HTERT RPE-1 (cell line): ENCODE results near the gene CD274.
"Not testable (repeated sequence)": the region's sequence is repeated elsewhere in the genome, so short reads cannot be mapped to it uniquely, and the experiment has no call there.

ENCODE experiments used
- in situ Hi-C: fragments of 300-500 bp; cut with MboI; formaldehyde crosslinking; loops from 4 replicates; pipeline ENCODE4 v1.14.3; 2020; ENCODE audit warnings: low sequenced_read_pairs

Gene CD274

DNA sequence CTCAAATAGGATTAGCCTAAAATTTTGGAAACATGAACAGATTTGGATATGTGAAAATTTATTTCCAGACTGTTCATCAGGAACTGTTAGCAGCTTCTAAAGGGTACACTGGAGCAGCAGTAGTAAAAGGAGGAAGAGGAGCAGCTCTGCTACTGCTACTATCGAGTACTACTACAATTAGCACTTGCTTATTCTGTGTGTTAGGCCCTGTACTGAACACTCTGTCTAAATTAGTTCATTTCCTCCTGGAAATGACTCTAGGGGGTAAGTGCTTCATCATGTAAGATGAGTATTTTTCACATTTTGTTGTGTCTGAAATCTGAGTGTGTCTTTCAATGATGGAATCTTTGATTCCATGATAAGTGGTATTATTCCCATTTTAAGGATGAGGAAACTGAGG, 9.8 kb downstream of the CD274 start:
- in situ Hi-C loops: no loop called here

DNA sequence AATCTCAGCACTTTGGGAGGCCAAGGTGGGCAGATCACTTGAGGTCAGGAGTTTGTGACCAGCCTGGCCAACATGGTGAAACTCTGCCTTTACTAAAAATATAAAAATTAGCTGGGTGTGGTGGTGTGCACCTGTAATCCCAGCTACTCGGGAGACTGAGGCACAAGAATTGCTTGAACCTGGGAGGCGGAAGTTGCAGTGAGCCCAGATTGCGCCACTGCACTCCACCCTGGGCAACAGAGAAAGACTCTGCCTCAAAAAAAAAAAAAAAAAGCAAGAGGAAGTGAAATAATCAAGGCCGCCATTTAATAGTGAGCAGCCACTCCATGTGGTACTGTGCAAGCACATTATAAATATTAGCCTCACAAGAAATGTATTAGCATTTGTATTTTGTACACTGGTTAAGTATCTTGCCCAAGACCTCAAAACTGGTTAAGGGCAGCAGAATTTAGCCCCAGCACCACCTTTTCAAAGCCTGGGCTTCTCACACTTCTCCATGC, 14.5 kb downstream of the CD274 start:
- in situ Hi-C loops: not testable (repeated sequence)

DNA sequence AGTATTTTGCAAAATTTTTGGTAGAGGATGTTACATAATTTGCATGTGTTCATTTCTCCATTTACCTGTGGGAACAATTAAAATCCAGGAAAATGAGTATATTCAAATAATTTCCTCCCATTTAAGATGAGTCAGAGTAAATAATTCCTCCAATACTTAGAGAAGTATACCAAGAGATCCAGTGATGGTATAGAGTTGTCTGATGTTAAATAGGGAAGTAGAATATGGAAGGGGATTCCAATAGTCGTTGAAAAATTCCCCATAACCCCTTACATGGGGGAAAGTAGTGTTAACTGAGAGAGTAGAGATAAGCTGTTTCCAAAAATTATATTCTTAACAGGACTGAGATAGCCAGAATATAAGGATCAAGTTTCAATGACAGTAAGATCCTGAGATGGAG, 15.7 kb downstream of the CD274 start:
- in situ Hi-C loops: no loop called here

DNA sequence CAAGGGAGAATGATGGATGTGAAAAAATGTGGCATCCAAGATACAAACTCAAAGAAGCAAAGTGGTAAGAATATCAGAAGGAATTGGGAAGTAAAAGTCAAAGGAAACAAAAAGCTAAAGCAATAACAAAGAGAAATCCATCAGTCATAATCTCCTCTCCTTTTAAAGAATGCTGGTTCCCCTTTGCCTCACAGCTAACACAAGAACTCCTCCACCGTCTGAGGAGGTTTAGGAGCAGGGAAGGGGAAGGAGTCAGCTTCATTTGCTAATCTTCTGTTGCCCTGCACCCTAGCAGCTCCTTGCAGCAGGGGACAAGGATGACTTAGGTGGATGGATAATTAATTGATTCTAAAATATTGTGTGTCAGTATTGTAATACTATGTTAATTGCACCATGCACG, 16.4 kb downstream of the CD274 start:
- in situ Hi-C loops: no loop called here

DNA sequence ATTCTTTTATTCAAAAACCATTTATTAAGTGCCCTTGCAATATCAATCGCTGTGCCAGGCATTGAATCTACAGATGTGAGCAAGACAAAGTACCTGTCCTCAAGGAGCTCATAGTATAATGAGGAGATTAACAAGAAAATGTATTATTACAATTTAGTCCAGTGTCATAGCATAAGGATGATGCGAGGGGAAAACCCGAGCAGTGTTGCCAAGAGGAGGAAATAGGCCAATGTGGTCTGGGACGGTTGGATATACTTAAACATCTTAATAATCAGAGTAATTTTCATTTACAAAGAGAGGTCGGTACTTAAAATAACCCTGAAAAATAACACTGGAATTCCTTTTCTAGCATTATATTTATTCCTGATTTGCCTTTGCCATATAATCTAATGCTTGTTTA, 18.5 kb downstream of the CD274 start:
- in situ Hi-C loops: no loop called here

DNA sequence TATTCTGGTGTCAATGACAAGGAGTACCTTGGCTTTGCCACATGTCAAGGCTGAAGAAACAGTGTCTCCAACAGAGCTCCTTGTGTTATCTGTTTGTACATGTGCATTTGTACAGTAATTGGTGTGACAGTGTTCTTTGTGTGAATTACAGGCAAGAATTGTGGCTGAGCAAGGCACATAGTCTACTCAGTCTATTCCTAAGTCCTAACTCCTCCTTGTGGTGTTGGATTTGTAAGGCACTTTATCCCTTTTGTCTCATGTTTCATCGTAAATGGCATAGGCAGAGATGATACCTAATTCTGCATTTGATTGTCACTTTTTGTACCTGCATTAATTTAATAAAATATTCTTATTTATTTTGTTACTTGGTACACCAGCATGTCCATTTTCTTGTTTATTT, 19.8 kb downstream of the CD274 start:
- in situ Hi-C loops: no loop called here

DNA sequence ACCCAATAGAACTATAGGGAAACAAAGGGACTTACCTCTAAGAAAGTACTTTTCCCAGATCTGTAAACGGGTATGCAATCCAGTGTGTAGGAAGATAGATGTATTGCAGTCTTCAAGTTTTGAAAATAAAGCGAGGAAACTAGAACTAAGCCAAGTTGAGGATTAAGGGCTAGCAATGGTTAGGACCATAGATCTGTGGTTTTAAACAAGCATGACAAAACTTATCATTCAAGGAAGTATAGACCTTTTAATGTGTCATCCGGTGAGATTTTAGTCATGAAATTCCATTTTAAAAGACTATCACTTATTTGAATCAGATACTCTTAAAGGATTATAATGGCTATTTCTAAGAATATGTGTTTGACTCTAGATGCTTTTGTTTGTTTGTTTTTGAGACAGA, 20.5 kb downstream of the CD274 start:
- in situ Hi-C loops: no loop called here

DNA sequence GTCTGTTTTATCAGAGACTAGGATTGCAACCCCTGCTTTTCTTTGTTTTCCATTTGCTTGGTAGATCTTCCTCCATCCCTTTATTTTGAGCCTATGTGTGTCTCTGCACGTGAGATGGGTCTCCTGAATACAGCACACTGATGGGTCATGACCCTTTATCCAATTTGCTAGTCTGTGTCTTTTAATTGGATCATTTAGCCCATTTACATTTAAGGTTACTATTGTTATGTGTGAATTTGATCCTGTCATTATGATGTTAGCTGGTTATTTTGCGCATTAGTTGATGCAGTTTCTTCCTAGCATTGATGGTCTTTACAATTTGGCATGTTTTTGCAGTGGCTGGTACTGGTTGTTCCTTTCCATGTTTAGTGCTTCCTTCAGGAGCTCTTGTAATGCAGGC, 25.3 kb downstream of the CD274 start:
- in situ Hi-C loops: not testable (repeated sequence)

DNA sequence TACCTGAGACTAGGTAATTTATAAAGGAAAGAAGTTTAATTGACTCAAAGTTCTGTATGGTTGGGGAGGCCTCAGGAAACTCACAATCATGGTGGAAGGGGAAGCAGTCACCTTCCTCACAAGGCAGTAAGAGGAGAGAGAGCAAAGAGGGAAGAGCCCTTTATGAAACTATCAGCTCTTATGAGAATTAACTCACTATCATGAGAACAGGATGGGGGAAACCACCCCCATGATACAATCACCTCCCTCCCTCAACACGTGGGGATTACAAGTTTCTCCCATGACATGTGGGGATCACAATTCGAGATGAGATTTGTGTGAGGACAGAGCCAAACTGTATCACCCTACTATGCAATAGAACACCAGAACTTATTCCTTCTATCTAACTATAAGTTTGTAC, 27.9 kb downstream of the CD274 start:
- in situ Hi-C loops: no loop called here

DNA sequence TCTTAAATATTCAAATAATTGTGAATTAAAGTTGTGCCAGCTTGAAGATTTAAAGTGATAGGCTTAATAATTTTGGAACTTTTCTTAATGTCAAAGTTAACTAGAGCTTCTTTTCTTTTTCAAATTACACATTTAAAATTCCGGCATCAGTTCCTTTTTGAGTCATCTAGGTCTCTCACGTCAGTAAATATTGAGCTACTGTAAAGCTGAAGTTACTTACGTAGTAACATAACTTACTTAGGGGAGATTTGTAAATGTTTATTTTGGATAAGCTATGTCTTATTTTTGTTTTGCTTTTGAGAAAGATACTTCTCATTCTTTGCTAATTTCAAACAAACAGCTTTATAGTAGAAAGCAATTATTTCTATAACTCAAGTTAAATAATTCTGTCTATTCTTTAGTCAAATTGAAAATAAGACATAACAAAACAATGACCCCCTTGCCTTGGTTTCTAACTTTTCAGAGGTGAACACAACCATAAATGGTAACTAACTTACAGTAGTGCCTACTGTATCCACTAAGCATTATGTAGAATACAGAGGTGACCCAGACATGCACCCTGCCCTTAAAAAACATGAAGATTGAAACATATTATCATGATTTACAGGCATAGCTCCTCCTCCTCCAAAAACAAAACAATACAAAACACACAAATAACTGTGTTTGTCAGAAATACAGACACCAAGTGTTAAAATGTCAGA, 29.8 kb downstream of the CD274 start:
- in situ Hi-C loops: no loop called here

DNA sequence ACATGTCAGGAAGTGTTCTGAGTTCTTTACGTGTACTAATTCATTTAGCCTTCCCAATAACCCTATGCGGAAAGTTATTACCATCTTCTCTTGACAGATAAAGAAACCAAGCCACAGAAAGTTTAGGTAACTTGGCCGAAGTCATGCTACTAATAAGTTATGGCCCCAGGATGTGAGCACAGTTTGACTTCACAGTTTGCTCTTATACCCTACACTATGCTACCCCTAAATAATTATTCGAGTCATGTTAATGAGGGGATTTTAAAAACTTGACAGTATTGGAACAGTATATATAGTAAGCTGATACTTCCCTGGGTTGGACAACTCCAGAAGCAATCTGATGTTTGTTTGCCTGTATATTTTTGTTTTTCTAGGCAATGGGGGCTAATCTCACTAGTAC, 30.6 kb downstream of the CD274 start:
- in situ Hi-C loops: no loop called here

DNA sequence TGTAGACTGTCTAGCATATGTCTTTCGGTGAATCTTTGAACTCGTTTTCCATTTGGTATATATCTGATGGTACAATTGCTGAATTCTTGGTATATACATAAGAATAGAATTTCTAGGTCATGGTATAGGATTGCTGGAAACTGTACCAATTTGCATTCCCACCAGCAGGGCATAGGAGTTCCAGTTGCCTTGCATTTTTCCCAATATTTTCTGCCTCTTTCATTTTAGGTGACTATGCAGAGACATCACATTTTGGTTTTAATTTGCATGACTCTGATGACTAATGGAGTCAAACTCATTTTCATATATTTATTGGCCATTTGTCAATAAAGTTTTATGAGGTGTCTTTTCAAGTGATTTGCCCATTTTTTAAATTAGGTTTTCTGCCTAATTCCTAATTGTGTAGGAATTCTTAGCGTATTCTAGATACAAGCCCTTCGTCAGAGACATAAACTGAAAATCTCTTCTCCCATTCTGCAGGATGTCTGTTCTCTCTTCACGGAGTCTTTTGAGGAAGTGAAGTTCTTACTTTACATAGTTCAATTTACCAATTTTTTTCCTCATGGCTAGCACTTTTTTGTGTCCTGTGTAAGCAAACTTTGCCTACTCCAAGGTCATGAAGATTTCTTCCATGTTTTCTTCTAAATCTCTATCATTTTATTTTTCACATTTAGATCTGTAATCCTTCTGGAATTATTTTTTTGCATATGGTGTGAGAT, 31.1 kb downstream of the CD274 start:
- in situ Hi-C loops: no loop called here

DNA sequence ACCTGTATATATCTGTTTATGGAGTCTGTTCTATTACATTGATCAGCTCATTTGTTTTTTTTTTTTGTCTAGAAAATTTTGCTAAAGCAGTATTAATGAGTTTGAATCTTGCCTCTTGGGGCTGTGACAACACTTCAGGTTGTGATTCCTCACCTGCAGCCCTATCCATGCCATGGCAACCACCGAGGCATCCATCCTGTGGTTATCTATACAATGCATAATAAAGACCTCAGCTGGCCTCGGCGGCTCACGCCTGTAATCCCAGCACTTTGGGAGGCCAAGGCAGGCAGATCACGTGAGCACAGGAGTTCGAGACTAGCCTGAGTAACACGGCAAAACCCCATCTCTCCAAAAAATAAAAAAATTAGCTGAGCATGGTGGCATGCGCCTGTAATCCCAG, 31.9 kb downstream of the CD274 start:
- in situ Hi-C loops: no loop called here

DNA sequence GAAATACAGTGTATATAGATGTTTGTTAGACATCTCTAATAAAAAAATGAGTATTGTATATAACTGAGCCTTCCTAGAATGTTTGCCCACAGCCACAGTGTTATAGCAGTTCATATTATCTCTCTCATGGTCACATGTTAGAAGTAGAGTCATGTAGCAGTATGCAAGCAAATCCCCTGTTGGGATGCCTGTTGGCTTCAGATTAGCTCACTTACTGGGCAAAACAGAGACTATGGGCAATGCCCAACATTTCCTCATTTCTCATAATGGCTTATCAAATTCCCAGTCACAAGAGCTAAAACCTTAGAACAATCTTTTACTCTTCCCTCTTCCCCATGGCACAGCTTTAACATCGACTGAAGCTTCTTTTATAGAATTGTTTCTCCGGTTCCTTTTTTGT, 33.0 kb downstream of the CD274 start:
- in situ Hi-C loops: no loop called here

DNA sequence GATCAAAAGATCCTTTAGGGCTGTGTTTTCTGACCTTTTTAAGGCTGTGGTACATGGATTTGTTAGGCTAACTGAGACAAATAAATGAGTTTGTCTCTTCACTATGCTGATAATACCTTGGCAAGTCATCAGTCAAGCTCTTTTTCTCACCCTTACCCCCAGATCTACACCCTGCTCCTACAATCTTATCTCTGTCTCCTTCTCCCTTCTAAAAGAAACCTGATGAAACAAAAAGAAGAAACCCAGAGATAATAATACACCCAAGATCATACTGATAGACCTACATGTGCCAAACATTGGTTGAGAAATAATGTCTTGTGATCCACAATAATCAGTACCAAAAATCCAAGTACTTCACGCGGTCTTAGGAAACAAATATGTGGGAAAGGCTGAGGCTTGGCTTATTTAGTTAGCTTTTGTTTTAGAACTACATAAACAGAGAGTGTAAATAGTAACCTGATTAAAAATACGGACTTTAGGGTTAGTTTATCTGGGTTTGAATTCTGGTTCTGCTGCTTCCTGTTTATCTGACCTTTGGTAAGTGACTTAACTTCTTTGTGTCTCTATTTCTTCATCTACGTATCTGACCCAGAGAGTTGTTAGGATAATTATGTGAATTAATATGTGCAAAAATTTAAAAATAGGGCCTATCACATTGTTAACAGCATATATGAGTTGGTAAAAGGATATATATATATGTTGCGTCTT, 35.2 kb downstream of the CD274 start:
- in situ Hi-C loops: no loop called here

DNA sequence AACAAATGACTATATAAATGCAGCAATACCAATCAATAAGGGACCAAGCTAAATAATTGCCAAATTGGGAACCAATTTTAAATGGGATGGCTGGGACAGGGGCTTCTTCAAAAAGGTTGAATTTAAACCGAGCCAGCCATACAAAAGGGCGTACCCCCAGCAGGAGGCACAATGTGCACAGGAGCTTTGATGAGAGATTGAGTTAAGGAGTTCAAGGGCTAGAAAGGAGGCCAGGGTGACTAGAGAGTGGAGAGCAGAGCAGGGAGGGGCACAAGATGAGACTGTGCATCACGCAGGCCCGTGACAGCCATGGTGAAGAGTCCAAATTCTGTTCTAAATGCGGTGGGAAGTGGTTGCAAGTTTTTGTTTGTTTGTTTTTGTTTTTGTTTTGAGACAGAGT, 36.6 kb downstream of the CD274 start:
- in situ Hi-C loops: no loop called here

DNA sequence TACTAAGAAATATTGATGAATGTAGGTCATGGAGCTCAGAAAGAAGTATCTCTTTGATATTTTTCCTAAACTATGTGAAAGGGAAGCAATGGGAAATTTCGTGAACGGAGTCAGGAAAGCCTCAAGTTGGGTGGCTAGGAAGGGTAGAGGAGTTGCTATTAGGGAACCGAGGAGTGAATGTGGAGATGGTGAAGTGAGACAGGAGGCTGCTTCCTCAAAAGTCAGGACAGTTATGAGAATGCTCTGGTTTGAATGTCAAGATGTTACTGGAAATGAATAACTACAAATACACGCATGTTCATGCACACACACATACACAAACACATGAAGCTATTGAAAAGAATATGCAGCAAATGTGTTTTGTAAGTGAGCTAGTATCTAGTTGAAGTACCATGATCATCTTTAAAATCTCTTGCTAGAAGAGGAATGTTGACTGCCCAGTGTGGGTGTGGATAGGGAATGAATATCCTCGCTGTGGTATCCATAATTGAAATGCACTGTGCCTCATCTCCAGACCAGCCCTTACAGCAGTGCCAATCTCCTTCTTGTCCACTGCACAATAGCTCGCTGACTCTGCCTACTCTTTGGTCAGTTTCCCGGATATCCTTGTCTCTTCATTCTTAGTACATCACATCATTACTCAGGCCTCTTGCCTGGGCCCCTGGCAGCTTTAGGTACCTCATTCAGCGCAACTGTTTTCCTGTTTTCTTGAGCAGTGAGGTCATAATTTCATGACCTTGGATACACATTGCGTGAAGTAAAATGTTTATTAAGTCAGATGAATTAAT, 38.1 kb downstream of the CD274 start:
- in situ Hi-C loops: no loop called here

DNA sequence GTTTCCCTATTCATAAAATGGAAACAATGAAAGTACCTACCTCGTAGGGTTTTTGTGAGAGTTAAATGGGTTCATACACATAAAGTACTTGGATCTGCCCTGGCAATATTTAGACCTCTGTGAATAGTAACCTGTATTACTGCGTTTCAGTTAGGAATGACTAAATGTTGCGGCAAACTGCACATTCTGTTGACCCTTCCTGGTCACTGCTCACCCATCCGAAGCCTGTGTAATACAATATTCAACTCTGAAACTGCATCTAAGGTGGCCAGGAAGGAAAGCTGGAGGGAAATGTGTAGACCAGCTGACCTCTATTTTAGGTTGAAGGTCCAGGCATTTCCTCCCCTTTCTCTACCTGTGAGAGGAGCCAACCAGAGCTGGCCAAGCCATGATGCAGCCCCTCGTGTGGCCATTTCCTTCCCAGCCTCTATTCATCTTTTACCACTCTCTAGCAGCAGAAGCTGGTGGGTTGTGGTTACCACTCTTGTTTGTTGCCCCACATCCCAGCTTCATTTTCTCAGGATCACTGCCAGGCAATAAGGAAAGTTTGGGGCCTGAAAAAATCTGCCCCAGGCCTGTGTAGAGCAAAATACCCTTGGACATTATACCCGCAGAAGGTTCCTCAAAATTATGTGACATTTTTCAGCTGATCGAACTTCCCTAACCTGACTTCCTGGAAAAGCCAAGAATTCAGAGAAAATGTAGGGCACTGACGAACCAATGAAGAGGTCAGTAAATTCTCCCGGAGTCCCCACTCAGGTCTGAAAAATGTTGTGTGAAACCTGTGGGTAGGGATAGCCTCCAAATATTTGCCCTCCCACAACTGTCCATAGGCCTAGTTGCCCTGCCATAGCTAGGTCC, 39.5 kb downstream of the CD274 start:
- in situ Hi-C loops: no loop called here

DNA sequence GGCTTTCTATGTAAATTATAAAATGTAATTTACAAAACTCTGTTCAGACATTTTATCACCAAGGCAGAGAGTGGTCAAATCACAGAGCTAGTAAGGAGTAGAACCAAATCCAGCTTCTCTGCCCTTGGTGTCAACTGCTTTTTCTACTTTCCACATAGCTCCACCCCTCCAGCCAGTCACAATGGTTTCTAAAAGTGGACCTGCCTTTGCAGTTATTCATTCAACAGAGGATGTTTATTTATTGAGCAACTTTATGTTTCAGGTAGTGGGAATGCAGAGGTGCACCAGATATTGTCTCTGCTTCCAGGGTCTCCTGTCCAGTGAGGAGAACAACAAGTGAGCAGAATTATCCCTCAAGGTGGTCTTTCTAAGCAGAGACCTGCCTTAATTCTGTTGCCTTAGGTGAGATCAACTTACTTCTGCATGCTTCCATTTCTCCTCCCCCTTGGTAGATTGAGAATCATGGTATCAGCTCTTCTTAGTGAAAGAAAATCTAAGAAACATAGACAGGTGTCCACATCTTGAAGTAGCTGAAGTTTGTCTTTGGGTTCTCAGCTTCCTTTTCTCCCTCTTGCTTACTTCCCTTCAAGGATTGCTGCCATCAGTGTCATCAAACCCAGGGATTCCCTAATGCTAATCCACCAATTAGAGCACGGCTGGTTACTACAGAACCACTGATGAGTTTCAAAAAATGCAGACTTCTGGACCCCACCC, 42.8 kb downstream of the CD274 start:
- in situ Hi-C loops: no loop called here
